ENCODE data around the gene DOK6.

- TF ChIP-seq POLR2A (IDR thresholded peaks at IDR 0.05; ENCODE audit: low read length): no peak
- TF ChIP-seq GATA1 (IDR thresholded peaks at IDR 0.05; ENCODE audit: low read depth, low read length): no peak
Observed at GRCh38 chr18:69574401-69574800, 173.7 kb downstream of the DOK6 start.

Data from erythroblast (primary cell).